ENCODE results near the gene TBX20.

DNA sequence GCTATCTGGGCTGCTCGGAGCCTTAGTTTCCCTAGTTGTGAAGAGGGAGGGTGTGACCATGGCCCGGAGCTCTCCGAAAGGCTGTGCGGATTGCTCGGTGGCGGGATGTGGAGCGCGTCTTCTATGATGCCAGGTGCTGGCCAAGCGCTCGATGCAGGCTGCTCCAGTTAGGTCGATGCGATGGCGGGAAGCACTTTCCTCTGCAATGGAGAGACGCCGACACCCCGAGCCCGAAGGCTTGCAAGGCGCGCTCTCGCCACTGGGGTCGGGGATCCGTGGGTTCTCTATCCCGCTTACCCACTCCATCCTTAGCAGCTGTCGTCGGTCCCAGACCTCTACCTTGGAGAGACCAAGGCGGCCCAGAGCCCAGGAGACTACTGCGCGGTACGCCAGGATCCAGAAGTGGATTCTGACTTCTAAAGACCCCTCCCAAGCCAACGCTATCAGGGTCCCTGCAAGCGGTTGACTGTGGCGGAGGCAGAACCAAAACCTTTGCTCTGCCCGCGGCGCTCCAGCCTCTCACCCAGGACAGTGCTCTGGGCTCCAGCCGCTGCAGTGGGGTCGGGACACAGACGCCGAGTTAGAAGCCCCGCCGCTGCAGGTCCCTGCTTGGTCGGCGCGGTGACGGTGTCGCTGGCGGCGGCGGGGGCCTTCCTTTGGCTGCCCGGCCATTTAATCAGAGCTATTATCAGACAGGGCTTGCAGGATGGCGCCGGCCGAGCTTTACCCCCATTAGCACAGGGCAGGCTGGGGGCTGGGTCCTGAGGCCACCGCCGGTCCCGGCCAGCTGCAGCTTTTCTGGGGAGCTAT is 7.8 kb upstream of the TBX20 start:
- no peak for TF ChIP-seq CTCF (IDR thresholded peaks at IDR 0.05; ENCODE audit: low read depth, low read length)
- TF ChIP-seq EZH2phosphoT487 (IDR thresholded peaks at IDR 0.05; ENCODE audit: low read depth) = no peak

All from OCI-LY3 (cell line).